Esophagus muscularis mucosa (tissue), 3 donors: ENCODE measurements around the gene NBPF20.
"Not testable (repeated sequence)": the region's sequence is repeated elsewhere in the genome, so short reads cannot be mapped to it uniquely, and the experiment has no call there.

Source experiments
- CTCF ChIP-seq, 3 experiments: fragments of 200-600 bp in 2 of 3; fragments of 450-650 bp in 1 of 3; sonication (generic) in 2 of 3; IDR thresholded peaks; one replicate each; pipeline ENCODE4 v1.5.1; 2017 to 2019; ENCODE audit warnings: antibody characterized with exemption in 3 of 3, mild to moderate bottlenecking in 2 of 3, moderate library complexity in 1 of 3
- POLR2A ChIP-seq: fragments of 450-650 bp; IDR thresholded peaks from one replicate; pipeline ENCODE4 v1.6.1; 2017; ENCODE audit warnings: antibody characterized with exemption, moderate library complexity, mild to moderate bottlenecking, low read depth

- not testable (repeated sequence) for TF ChIP-seq POLR2A; CTCF (IDR thresholded peaks at IDR 0.05)
These were observed 18.1 kb downstream of the NBPF20 start for GRCh38 chr1:145407266-145407665.
